H1 (cell line): ENCODE measurements around the gene TCFL5. TPM values are rescaled to one million over a fixed set of nuclear protein-coding genes. Genes with fewer than 3 reads are reported as not detected.

ENCODE experiments used
- CTCF ChIA-PET: fragments of 300-600 bp; sonication (Branson Sonifier 250); formaldehyde crosslinking; loops from one replicate; lab custom pipeline; 2021; ENCODE audit not compliant: partially characterized antibody; lab: Charles Lee
- POLR2A ChIA-PET: fragments of 300-600 bp; sonication (Branson Sonifier 250); formaldehyde crosslinking; loops from one replicate; lab custom pipeline; 2021; ENCODE audit warnings: inconsistent platforms; ENCODE audit not compliant: partially characterized antibody; lab: Charles Lee
- DNase-seq, 2 experiments: peaks; one replicate each; pipeline versions ENCODE4 v3.0.0 to v3.0.0-alpha.2; 2010 to 2022; ENCODE audit warnings: low spot score in 2 of 2, low read depth in 1 of 2, mixed read lengths in 1 of 2
- FAIRE-seq: peaks from 2 replicates; lab custom pipeline; 2011; peaks lifted over from hg19 to GRCh38; lab: Jason Lieb, UNC
- H2AFZ ChIP-seq: 2 replicates; pipeline ENCODE4 v1.8.1; 2012; ENCODE audit warnings: low read length, inconsistent platforms
- H2AK5ac ChIP-seq: 2 replicates; pipeline ENCODE4 v1.6.1; 2013; ENCODE audit warnings: low read depth, low read length
- H2BK120ac ChIP-seq: replicated peaks from 2 replicates; pipeline ENCODE3; 2013; ENCODE audit warnings: low read depth, low read length, inconsistent platforms
- H2BK12ac ChIP-seq: 2 replicates; pipeline ENCODE4 v1.6.1; 2013; ENCODE audit warnings: low read depth, low read length
- H2BK15ac ChIP-seq: 2 replicates; pipeline ENCODE4 v1.6.1; 2013; ENCODE audit warnings: low read length
- H2BK20ac ChIP-seq: 2 replicates; pipeline ENCODE4 v1.6.1; 2013; ENCODE audit warnings: low read length
- H2BK5ac ChIP-seq: 2 replicates; pipeline ENCODE4 v1.6.1; 2013; ENCODE audit warnings: low read depth, low read length
- H3K14ac ChIP-seq: 2 replicates; pipeline ENCODE4 v1.6.1; 2013; ENCODE audit warnings: inconsistent platforms; ENCODE audit not compliant: insufficient read length
- H3K18ac ChIP-seq: 2 replicates; pipeline ENCODE4 v1.6.1; 2013; ENCODE audit warnings: low read length; ENCODE audit errors: extremely low read depth
- H3K23ac ChIP-seq: 2 replicates; pipeline ENCODE4 v1.6.1; 2013; ENCODE audit warnings: inconsistent platforms; ENCODE audit not compliant: insufficient read length
- H3K23me2 ChIP-seq: 2 replicates; pipeline ENCODE4 v1.6.1; 2013; ENCODE audit warnings: low read depth, low read length
- H3K27ac ChIP-seq: 2 replicates; pipeline ENCODE4 v1.6.1; 2011; ENCODE audit warnings: low read depth, low read length, inconsistent platforms
- H3K27me3 ChIP-seq, 4 experiments: replicated peaks in 1 of 4; 1 replicate in 1 of 4; 2 replicates in 3 of 4; pipeline versions ENCODE4 v1.6.1 to v1.8.1; 2011 to 2013; ENCODE audit warnings: low read length in 3 of 4, mild to moderate bottlenecking in 3 of 4, inconsistent platforms in 2 of 4, mixed read lengths in 2 of 4, moderate library complexity in 1 of 4; ENCODE audit not compliant: control insufficient read depth in 3 of 4, insufficient read depth in 3 of 4; ENCODE audit errors: extremely low read depth in 1 of 4
- H3K36me3 ChIP-seq, 4 experiments: 2 replicates each; pipeline versions ENCODE4 v1.6.1 to v1.8.1; 2011 to 2013; ENCODE audit warnings: mild to moderate bottlenecking in 4 of 4, low read length in 3 of 4, moderate library complexity in 2 of 4, control low read depth in 1 of 4, inconsistent platforms in 1 of 4; ENCODE audit not compliant: insufficient read depth in 4 of 4, control insufficient read depth in 2 of 4
- H3K4ac ChIP-seq: replicated peaks from 2 replicates; pipeline ENCODE3; 2013; ENCODE audit warnings: low read length, low read depth, mixed read lengths, inconsistent platforms; ENCODE audit not compliant: insufficient read length
- H3K4me1 ChIP-seq, 4 experiments: replicated peaks in 1 of 4; 1 replicate in 1 of 4; 2 replicates in 3 of 4; pipeline versions ENCODE4 v1.6.1 to v1.8.1; 2011 to 2013; ENCODE audit warnings: low read length in 3 of 4, inconsistent platforms in 2 of 4, mixed read lengths in 1 of 4; ENCODE audit not compliant: insufficient read depth in 4 of 4, control insufficient read depth in 3 of 4
- H3K4me2 ChIP-seq, 2 experiments: 2 replicates each; pipeline versions ENCODE4 v1.6.1 to v1.8.1; 2011 to 2013; ENCODE audit warnings: low read depth in 2 of 2, low read length in 2 of 2, control low read depth in 1 of 2, inconsistent platforms in 1 of 2, mild to moderate bottlenecking in 1 of 2; ENCODE audit not compliant: insufficient read depth in 1 of 2
- H3K4me3 ChIP-seq, 4 experiments: fragments of 200-600, 300-600 bp in 1 of 4; sonication (generic), shearing (Covaris generic), sonication (Bioruptor Twin) in 1 of 4; 2 replicates each; pipeline versions ENCODE4 v1.5.1 to v1.8.1; 2011 to 2016; ENCODE audit warnings: low read length in 4 of 4, low read depth in 3 of 4, control low read depth in 2 of 4, inconsistent platforms in 2 of 4, mild to moderate bottlenecking in 2 of 4, mixed read lengths in 1 of 4, moderate library complexity in 1 of 4; ENCODE audit not compliant: insufficient read depth in 2 of 4; ENCODE audit errors: extremely low read depth in 1 of 4
- H3K56ac ChIP-seq: replicated peaks from 2 replicates; pipeline ENCODE3; 2013; ENCODE audit warnings: low read depth, mild to moderate bottlenecking, mixed read lengths, low read length, inconsistent platforms; ENCODE audit not compliant: insufficient read length
- H3K79me1 ChIP-seq: 2 replicates; pipeline ENCODE4 v1.6.1; 2013; ENCODE audit warnings: low read depth, low read length, control low read depth
- H3K79me2 ChIP-seq, 2 experiments: 2 replicates each; pipeline versions ENCODE4 v1.6.1 to v1.8.1; 2012 to 2013; ENCODE audit warnings: low read length in 2 of 2, mild to moderate bottlenecking in 2 of 2, inconsistent platforms in 1 of 2; ENCODE audit not compliant: insufficient read depth in 2 of 2, control insufficient read depth in 1 of 2
- H3K9ac ChIP-seq, 4 experiments: replicated peaks in 1 of 4; 1 replicate in 1 of 4; 2 replicates in 3 of 4; pipeline versions ENCODE4 v1.6.1 to v1.8.1; 2011 to 2013; ENCODE audit warnings: low read depth in 3 of 4, low read length in 3 of 4, control low read depth in 2 of 4, mild to moderate bottlenecking in 2 of 4, moderate library complexity in 2 of 4, inconsistent platforms in 1 of 4; ENCODE audit errors: extremely low read depth in 1 of 4
- H3K9me3 ChIP-seq, 2 experiments: 2 replicates each; pipeline versions ENCODE4 v1.6.1 to v1.8.1; 2012 to 2013; ENCODE audit warnings: mild to moderate bottlenecking in 2 of 2, moderate library complexity in 2 of 2, control low read depth in 1 of 2, inconsistent platforms in 1 of 2, low read depth in 1 of 2, low read length in 1 of 2, mixed read lengths in 1 of 2; ENCODE audit not compliant: insufficient read depth in 2 of 2
- H4K20me1 ChIP-seq, 2 experiments: replicated peaks in 1 of 2; 2 replicates each; pipeline versions ENCODE3 to v1.8.1; 2011 to 2013; ENCODE audit warnings: inconsistent platforms in 2 of 2, low read length in 2 of 2, mild to moderate bottlenecking in 1 of 2; ENCODE audit not compliant: insufficient read depth in 2 of 2, control insufficient read depth in 1 of 2
- H4K5ac ChIP-seq: 2 replicates; pipeline ENCODE4 v1.6.1; 2013; ENCODE audit warnings: low read length, low read depth, mixed read lengths, inconsistent platforms; ENCODE audit not compliant: insufficient read length
- H4K8ac ChIP-seq: 2 replicates; pipeline ENCODE4 v1.8.0; 2013; ENCODE audit warnings: mild to moderate bottlenecking, moderate library complexity, low read length, inconsistent platforms; ENCODE audit not compliant: insufficient read depth; ENCODE audit errors: extremely low read depth
- H4K91ac ChIP-seq: replicated peaks from 2 replicates; pipeline ENCODE3; 2013; ENCODE audit warnings: low read length, mixed read lengths, inconsistent platforms; ENCODE audit not compliant: insufficient read length
- CEBPB ChIP-seq: IDR thresholded peaks from 2 replicates; pipeline ENCODE4 v1.6.1; 2012; ENCODE audit warnings: low read depth, low read length
- CTBP2 ChIP-seq: IDR thresholded peaks from 2 replicates; pipeline ENCODE4 v1.7.0; 2011; ENCODE audit warnings: borderline replicate concordance, mild to moderate bottlenecking, moderate library complexity, mixed read lengths, low read length; ENCODE audit not compliant: insufficient read depth, insufficient read length
- EZH2 ChIP-seq: fragments of 200-600 bp; sonication (generic); IDR thresholded peaks from 2 replicates; pipeline ENCODE4 v1.7.1; 2012; ENCODE audit warnings: low read depth, mild to moderate bottlenecking, moderate library complexity, low read length, inconsistent platforms; ENCODE audit not compliant: severe bottlenecking
- GABPA ChIP-seq: IDR thresholded peaks from 2 replicates; pipeline ENCODE4 v1.6.1; 2011; ENCODE audit warnings: mild to moderate bottlenecking, low read length, moderate library complexity, borderline replicate concordance; ENCODE audit not compliant: insufficient read depth
- WGBS, 2 experiments: shearing (Covaris generic) in 1 of 2; methylation state at CpG; one replicate each; pipeline versions ENCODE4 v1.1.6 to v1.1.7; 2013 to 2015; ENCODE audit warnings: low lambda C conversion rate in 2 of 2, mixed read lengths in 2 of 2, inconsistent platforms in 1 of 2, low coverage in 1 of 2, missing lambda C conversion rate in 1 of 2; ENCODE audit not compliant: insufficient replicate concordance in 2 of 2, insufficient coverage in 1 of 2, insufficient read length in 1 of 2; ENCODE audit errors: extremely low coverage in 1 of 2, missing lambda C conversion rate in 1 of 2; 5-methylcytosine and 5-hydroxymethylcytosine counted together
- polyA plus RNA-seq, 7 experiments: library from polyadenylated mRNA; depleted of rRNA in 3 of 7; stranded (reverse) in 5 of 7; unstranded in 2 of 7; fragments of >200 nt in 5 of 7; fragments of 200-250 nt in 2 of 7; gene quantifications; 1 replicate in 5 of 7; 2 replicates in 1 of 7; 4 replicates in 1 of 7; pipeline versions ENCODE4 v1.2.1 to v1.2.3, GENCODE V29; 2011 to 2013; ENCODE audit warnings: missing spikeins in 2 of 7, mixed read lengths in 2 of 7
- total RNA-seq: library from RNA; stranded (reverse); fragmentation: NEBNext Ultra II Directional; extraction: Animal tissue kit (Norgen Biotek cat#: 25700); gene quantifications from 2 replicates; pipeline ENCODE4 v1.2.1, GENCODE V29; 2021

The TCFL5 gene
- total and polyA plus RNA-seq, 2 of the 8 experiments (the other 6 are each of a cell fraction or from before 2014, with no cell fraction given): 6.2 to 15.0 TPM

GRCh38 chr20:62827311-62828038 lies 34.1 kb downstream of the TCFL5 start:
- Histone ChIP-seq H3K56ac (no peak overlapping the region), H3K9me3 (no peaks in the 10 kb centered on the region), H3K4me1 (peaks cover 0 to 19% (median 12%) of the 10 kb centered on the region in 4 experiments; a peak in 5 of 7 replicates), H2BK12ac (no peak overlapping the region), H2AK5ac (no peak overlapping the region), H3K79me1 (no peaks in the 10 kb centered on the region), H3K18ac (no peak overlapping the region), H2AFZ (no peak overlapping the region), H3K4me3 (no peak overlapping the region), H4K20me1 (peaks cover 5 to 8% of the 10 kb centered on the region in 2 experiments), H3K4me2 (no peak overlapping the region), H3K79me2 (no peaks in the 10 kb centered on the region), H3K23ac (no peak overlapping the region), H3K27ac (no peak overlapping the region), H4K5ac (no peak overlapping the region), H4K91ac (no peak overlapping the region), H3K9ac (no peak overlapping the region), H2BK20ac (no peak overlapping the region), H2BK15ac (no peak overlapping the region), H3K14ac (no peak overlapping the region), H2BK5ac (no peak overlapping the region), H3K4ac (no peak overlapping the region), H3K27me3 (no peaks in the 10 kb centered on the region), H3K23me2 (no peaks in the 10 kb centered on the region), H4K8ac (no peak overlapping the region), H3K36me3 (peaks cover 0 to 16% (median 4%) of the 10 kb centered on the region in 4 experiments; a peak in 5 of 8 replicates), H2BK120ac (no peak overlapping the region)
- ChIA-PET CTCF (no interaction called here), POLR2A (interaction anchor here (0.7 to 1.8 kb wide), 3 partner anchors 12 to 232 kb away, joined by 3 to 11 read pairs (median 4); no protein-coding TSS in a partner anchor)
- DNase-seq: no peak
- no peak for TF ChIP-seq EZH2
- no peak for TF ChIP-seq CTBP2
- TF ChIP-seq GABPA: no peak
- no peak for TF ChIP-seq CEBPB
- 93% methylated on average over 24 of the region's 29 CpGs; no CpG with 5 or more reads in 1 of the 2 experiments for WGBS, 2 experiments
- FAIRE-seq: no peak
